Colon (tissue), 2 donors: ENCODE results near the gene SORCS2.

Experiments used
- FAIRE-seq: peaks from 2 replicates; lab custom pipeline; 2012; peaks lifted over from hg19 to GRCh38; lab: Jason Lieb, UNC
- donor health status: control.
- donor health status: control.

The SORCS2 gene

GRCh38 chr4:7510538-7510937 lies 318.2 kb downstream of the SORCS2 start:
- no peak for FAIRE-seq

- no peak for FAIRE-seq
Measured at GRCh38 chr4:7511525-7511924, 319.2 kb downstream of the SORCS2 start.

GRCh38 chr4:7512428-7512827 lies 320.1 kb downstream of the SORCS2 start:
- FAIRE-seq = no peak

GRCh38 chr4:7512946-7513345 lies 320.6 kb downstream of the SORCS2 start:
- FAIRE-seq = no peak

GRCh38 chr4:7513671-7514070 lies 321.3 kb downstream of the SORCS2 start:
- no peak for FAIRE-seq

- FAIRE-seq = no peak
Measured at GRCh38 chr4:7514281-7514680, 321.9 kb downstream of the SORCS2 start.

- no peak for FAIRE-seq
Measured at GRCh38 chr4:7514789-7515188, 322.5 kb downstream of the SORCS2 start.

GRCh38 chr4:7515390-7515902 lies 323.1 kb downstream of the SORCS2 start:
- no peak for FAIRE-seq

GRCh38 chr4:7516096-7516772 lies 323.9 kb downstream of the SORCS2 start:
- FAIRE-seq = no peak

- no peak for FAIRE-seq
Measured at GRCh38 chr4:7516773-7517144, 324.4 kb downstream of the SORCS2 start.

GRCh38 chr4:7518871-7519637 lies 326.7 kb downstream of the SORCS2 start:
- FAIRE-seq = no peak

- FAIRE-seq = no peak
Measured at GRCh38 chr4:7519638-7520376, 327.5 kb downstream of the SORCS2 start.

- no peak for FAIRE-seq
Measured at GRCh38 chr4:7521666-7522065, 329.3 kb downstream of the SORCS2 start.

- FAIRE-seq = no peak
Measured at GRCh38 chr4:7522452-7523220, 330.3 kb downstream of the SORCS2 start.

- no peak for FAIRE-seq
Measured at GRCh38 chr4:7523526-7523925, 331.2 kb downstream of the SORCS2 start.

- no peak for FAIRE-seq
Measured at GRCh38 chr4:7524064-7524682, 331.8 kb downstream of the SORCS2 start.

- no peak for FAIRE-seq
Measured at GRCh38 chr4:7524843-7525242, 332.5 kb downstream of the SORCS2 start.

GRCh38 chr4:7526491-7526890 lies 334.2 kb downstream of the SORCS2 start:
- FAIRE-seq = no peak

- no peak for FAIRE-seq
Measured at GRCh38 chr4:7526929-7527535, 334.7 kb downstream of the SORCS2 start.

GRCh38 chr4:7529368-7530080 lies 337.2 kb downstream of the SORCS2 start:
- FAIRE-seq = no peak

GRCh38 chr4:7530082-7530481 lies 337.7 kb downstream of the SORCS2 start:
- no peak for FAIRE-seq
